GM19467 (cell line): ENCODE results near the gene RASSF7.

Source experiments
- ATAC-seq: cut with Tn5 transposase; IDR thresholded peaks from one replicate; pipeline ENCODE4 v1.9.1; 2021; ENCODE audit warnings: mild to moderate bottlenecking, moderate library complexity; ENCODE audit not compliant: unreplicated experiment

The RASSF7 gene

GRCh38 chr11:532527-532985 lies 28.2 kb upstream of the RASSF7 start:
- no peak for ATAC-seq

- no peak for ATAC-seq
Measured at GRCh38 chr11:532986-533585, 27.7 kb upstream of the RASSF7 start.

GRCh38 chr11:533586-534395 lies 27.0 kb upstream of the RASSF7 start:
- ATAC-seq: no peak

- ATAC-seq: no peak
Measured at GRCh38 chr11:534396-535209, 26.2 kb upstream of the RASSF7 start.

GRCh38 chr11:535210-535518 lies 25.6 kb upstream of the RASSF7 start:
- peak; percentile 9 for ATAC-seq

GRCh38 chr11:535519-536454 lies 25.0 kb upstream of the RASSF7 start, which contains the start of gene HRAS:
Gene HRAS, minus strand, starts transcription at chr11:535576.
- peak; percentile 65 for ATAC-seq

GRCh38 chr11:536841-537621 lies 23.7 kb upstream of the RASSF7 start, which contains the start of gene LRRC56:
Gene LRRC56, plus strand, starts transcription at chr11:537527. Its CDS starts 3,158 bp downstream, at chr11:540685.
- peak; percentile 39 for ATAC-seq

GRCh38 chr11:537622-538430 lies 22.9 kb upstream of the RASSF7 start:
- no peak for ATAC-seq

- no peak for ATAC-seq
Measured at GRCh38 chr11:538431-539051, 22.2 kb upstream of the RASSF7 start.

- no peak for ATAC-seq
Measured at GRCh38 chr11:539971-540481, 20.7 kb upstream of the RASSF7 start.

- no peak for ATAC-seq
Measured at GRCh38 chr11:540583-541432, 20.0 kb upstream of the RASSF7 start.

- ATAC-seq: no peak
Measured at GRCh38 chr11:541433-541885, 19.3 kb upstream of the RASSF7 start.

GRCh38 chr11:544817-545166 lies 16.0 kb upstream of the RASSF7 start:
- no peak for ATAC-seq

GRCh38 chr11:545171-545570 lies 15.6 kb upstream of the RASSF7 start:
- no peak for ATAC-seq

- ATAC-seq: no peak
Measured at GRCh38 chr11:548700-549603, 11.8 kb upstream of the RASSF7 start.

- no peak for ATAC-seq
Measured at GRCh38 chr11:550021-550745, 10.6 kb upstream of the RASSF7 start.
